ENCODE data around the gene NRN1L. TPM values are rescaled to one million over a fixed set of nuclear protein-coding genes. Genes with fewer than 3 reads are reported as not detected.
A peak's percentile ranks its signal among the peaks of the same experiment; 100 is the strongest.
"Not testable (repeated sequence)": the region's sequence is repeated elsewhere in the genome, so short reads cannot be mapped to it uniquely, and the experiment has no call there.

NRN1L gene
- total RNA-seq, 1 experiment from 2014 or later, result 0.58 TPM

GRCh38 chr16:67910158-67910557 is 25.5 kb downstream of the NRN1L start:
- Histone ChIP-seq H3K27me3 (replicated peaks; ENCODE audit: insufficient read depth, low read depth, low read length, poor library complexity) (no peaks in the 10 kb centered on the region), H3K4me3 (ENCODE audit: low read depth, low read length, poor library complexity, severe bottlenecking) (no peak overlapping the region), H3K27ac (ENCODE audit: low read depth, low read length, poor library complexity, severe bottlenecking) (no peak overlapping the region), H3K9me3 (ENCODE audit: low read depth, low read length, poor library complexity, severe bottlenecking) (no peaks in the 10 kb centered on the region), H3K4me1 (ENCODE audit: insufficient read depth, low read length, poor library complexity, severe bottlenecking) (no peaks in the 10 kb centered on the region), H3K36me3 (ENCODE audit: insufficient read depth, low read length, poor library complexity, severe bottlenecking) (no peaks in the 10 kb centered on the region)
- BruUV-seq (replicated peaks), result TSS peak; percentile 16
- CTCF ChIA-PET, result interaction anchor here (0.9 kb wide), 1 partner anchor 10 kb away, joined by 3 read pairs; no protein-coding TSS in a partner anchor
- no peak for TF ChIP-seq EZH2 (IDR thresholded peaks at IDR 0.05; ENCODE audit: borderline replicate concordance, low read depth, low read length, poor library complexity, severe bottlenecking)
- TF ChIP-seq CTCF (conservative IDR thresholded peaks at IDR 0.05; ENCODE audit: low read depth, low read length), result no peak
- POLR2A ChIA-PET (ENCODE audit: low non-redundant PET), result interaction anchor here (0.7 kb wide), 1 partner anchor 374 kb away, joined by 4 read pairs; no protein-coding TSS in a partner anchor
- intact Hi-C loops (cut with micrococcal nuclease; ENCODE audit: unreplicated experiment), result no loop called here
- DNase-seq (ENCODE audit: low spot score), result peak; percentile 35

GRCh38 chr16:67914758-67915495 is 30.2 kb downstream of the NRN1L start:
- H3K27me3 ChIP-seq (replicated peaks; ENCODE audit: insufficient read depth, low read depth, low read length, poor library complexity), result no peaks in the 10 kb centered on the region
- no peaks in the 10 kb centered on the region for H3K4me1 ChIP-seq (ENCODE audit: insufficient read depth, low read length, poor library complexity, severe bottlenecking)
- ChIA-PET CTCF (interaction anchor here (0.6 kb wide), 1 partner anchor 89 kb away, joined by 4 read pairs; no protein-coding TSS in a partner anchor), POLR2A (ENCODE audit: low non-redundant PET) (no interaction called here)
- H3K9me3 ChIP-seq (ENCODE audit: low read depth, low read length, poor library complexity, severe bottlenecking), result no peaks in the 10 kb centered on the region
- no TSS peak for BruUV-seq (replicated peaks)
- DNase-seq (ENCODE audit: low spot score), result no peak
- no peak overlapping the region for H3K4me3 ChIP-seq (ENCODE audit: low read depth, low read length, poor library complexity, severe bottlenecking)
- H3K27ac ChIP-seq (ENCODE audit: low read depth, low read length, poor library complexity, severe bottlenecking), result no peak overlapping the region
- H3K36me3 ChIP-seq (ENCODE audit: insufficient read depth, low read length, poor library complexity, severe bottlenecking), result no peaks in the 10 kb centered on the region
- TF ChIP-seq CTCF (conservative IDR thresholded peaks at IDR 0.05; ENCODE audit: low read depth, low read length) (no peak), EZH2 (IDR thresholded peaks at IDR 0.05; ENCODE audit: borderline replicate concordance, low read depth, low read length, poor library complexity, severe bottlenecking) (no peak)
- intact Hi-C loops (cut with micrococcal nuclease; ENCODE audit: unreplicated experiment), result no loop called here

GRCh38 chr16:67915496-67915769 is 30.7 kb downstream of the NRN1L start:
- H3K9me3 ChIP-seq (ENCODE audit: low read depth, low read length, poor library complexity, severe bottlenecking); H3K4me1 ChIP-seq (ENCODE audit: insufficient read depth, low read length, poor library complexity, severe bottlenecking); BruUV-seq (replicated peaks); H3K36me3 ChIP-seq (ENCODE audit: insufficient read depth, low read length, poor library complexity, severe bottlenecking); H3K27ac ChIP-seq (ENCODE audit: low read depth, low read length, poor library complexity, severe bottlenecking); H3K4me3 ChIP-seq (ENCODE audit: low read depth, low read length, poor library complexity, severe bottlenecking); H3K27me3 ChIP-seq (replicated peaks; ENCODE audit: insufficient read depth, low read depth, low read length, poor library complexity); intact Hi-C loops (cut with micrococcal nuclease; ENCODE audit: unreplicated experiment); POLR2A ChIA-PET (ENCODE audit: low non-redundant PET); DNase-seq (ENCODE audit: low spot score): not testable (repeated sequence)
- CTCF ChIA-PET, result interaction anchor here (0.6 kb wide), 1 partner anchor 89 kb away, joined by 4 read pairs; no protein-coding TSS in a partner anchor
